Liver (tissue), 9 donors: Measurements from ENCODE around the gene GPR146. TPM values are rescaled to one million over a fixed set of nuclear protein-coding genes. Genes with fewer than 3 reads are reported as not detected.

Experiments used
- DNase-seq: peaks from one replicate; pipeline ENCODE4 v3.0.0-alpha.2; 2017; ENCODE audit warnings: low spot score
- H3K27ac ChIP-seq, 2 donors: one replicate each; pipeline ENCODE4 v1.7.0; 2013; ENCODE audit warnings: inconsistent platforms in 2 of 2, low read length in 2 of 2, control low read depth in 1 of 2, low read depth in 1 of 2, mild to moderate bottlenecking in 1 of 2
- H3K27me3 ChIP-seq, 4 donors: one replicate each; pipeline versions ENCODE4 v1.6.1 to v1.7.0; 2013; ENCODE audit warnings: low read length in 3 of 4, inconsistent platforms in 1 of 4, mild to moderate bottlenecking in 1 of 4, moderate library complexity in 1 of 4; ENCODE audit not compliant: control insufficient read depth in 4 of 4, insufficient read depth in 4 of 4
- H3K36me3 ChIP-seq, 4 donors: one replicate each; pipeline versions ENCODE4 v1.6.1 to v1.7.0; 2013; ENCODE audit warnings: low read length in 3 of 4, mild to moderate bottlenecking in 3 of 4, low read depth in 1 of 4, moderate library complexity in 1 of 4; ENCODE audit not compliant: control insufficient read depth in 4 of 4, insufficient read depth in 3 of 4
- H3K4me1 ChIP-seq, 4 donors: one replicate each; pipeline versions ENCODE4 v1.6.1 to v1.7.0; 2013; ENCODE audit warnings: low read length in 3 of 4, mild to moderate bottlenecking in 3 of 4, moderate library complexity in 1 of 4; ENCODE audit not compliant: control insufficient read depth in 4 of 4, insufficient read depth in 4 of 4
- H3K4me3 ChIP-seq, 3 donors: one replicate each; pipeline versions ENCODE4 v1.6.1 to v1.7.0; 2013; ENCODE audit warnings: low read length in 3 of 3, control low read depth in 1 of 3, low read depth in 1 of 3, mild to moderate bottlenecking in 1 of 3
- H3K9ac ChIP-seq, 2 donors: one replicate each; pipeline ENCODE4 v1.7.0; 2013; ENCODE audit warnings: low read length in 2 of 2, mild to moderate bottlenecking in 2 of 2, moderate library complexity in 2 of 2, control low read depth in 1 of 2, low read depth in 1 of 2
- H3K9me3 ChIP-seq, 4 donors: one replicate each; pipeline versions ENCODE4 v1.6.1 to v1.7.0; 2013; ENCODE audit warnings: low read length in 3 of 4; ENCODE audit not compliant: control insufficient read depth in 4 of 4
- ATF3 ChIP-seq: IDR thresholded peaks from 2 replicates; pipeline ENCODE4 v1.6.1; 2016; ENCODE audit warnings: antibody characterized with exemption
- CTCF ChIP-seq: fragments of 150-350 bp; IDR thresholded peaks from 2 replicates; pipeline ENCODE4 v1.5.1; 2017; ENCODE audit warnings: improper control_type of control experiment, low read depth, low read length; ENCODE audit not compliant: missing input control
- EGR1 ChIP-seq, 2 donors: IDR thresholded peaks; 2 replicates each; pipeline ENCODE4 v1.6.1; 2016 to 2018; ENCODE audit warnings: antibody characterized with exemption in 2 of 2, low read depth in 2 of 2
- FOXA2 ChIP-seq: IDR thresholded peaks from 2 replicates; pipeline ENCODE4 v1.6.1; 2016; ENCODE audit warnings: antibody characterized with exemption
- HNF4A ChIP-seq, 2 donors: conservative IDR thresholded peaks; 2 replicates each; pipeline ENCODE4 v1.6.1; 2016; ENCODE audit warnings: antibody characterized with exemption in 2 of 2, mild to moderate bottlenecking in 2 of 2
- HNF4G ChIP-seq: IDR thresholded peaks from 2 replicates; pipeline ENCODE4 v1.6.1; 2016; ENCODE audit warnings: antibody characterized with exemption
- RAD21 ChIP-seq, 2 donors: IDR thresholded peaks; 2 replicates each; pipeline ENCODE4 v1.6.1; 2016; ENCODE audit warnings: antibody characterized with exemption in 2 of 2, mild to moderate bottlenecking in 2 of 2
- REST ChIP-seq: IDR thresholded peaks from 2 replicates; pipeline ENCODE4 v1.6.1; 2016; ENCODE audit warnings: antibody characterized with exemption, mild to moderate bottlenecking
- RXRA ChIP-seq, 2 donors: IDR thresholded peaks; 2 replicates each; pipeline ENCODE4 v1.6.1; 2017 to 2018; ENCODE audit warnings: antibody characterized with exemption in 2 of 2, mild to moderate bottlenecking in 1 of 2
- SP1 ChIP-seq: IDR thresholded peaks from 2 replicates; pipeline ENCODE4 v1.6.1; 2018; ENCODE audit warnings: antibody characterized with exemption, mild to moderate bottlenecking
- TAF1 ChIP-seq: conservative IDR thresholded peaks from 2 replicates; pipeline ENCODE4 v1.6.1; 2016; ENCODE audit warnings: antibody characterized with exemption, mild to moderate bottlenecking
- WGBS: extraction: QIAGEN DNeasy Blood & Tissue Kit; methylation state at CpG from one replicate; pipeline ENCODE4 v1.1.7; 2013; 5-methylcytosine and 5-hydroxymethylcytosine counted together
- polyA plus RNA-seq, 2 donors: library from polyadenylated mRNA; stranded (reverse) in 1 of 2; unstranded in 1 of 2; fragments of 200-250 nt in 1 of 2; fragments of >200 nt in 1 of 2; fragmentation: Nextera tagmentation in 1 of 2; extraction: Ambion mirVana in 1 of 2; gene quantifications; one replicate each; pipeline versions ENCODE4 v1.2.1 to v1.2.3, GENCODE V29; 2013 to 2015
- total RNA-seq, 2 donors: library from RNA; depleted of rRNA; stranded (reverse); fragments of >200 nt; gene quantifications; one replicate each; pipeline ENCODE4 v1.2.3, GENCODE V29; 2014
- donor health status: healthy.
- donor health status: healthy.
- donor health status: healthy.
- donor health status: healthy.
- donor health status: healthy.

GPR146 gene
- total and polyA plus RNA-seq, 4 donors, result 15.5 to 33.5 (median 26.7) TPM

GRCh38 chr7:1056785-1057410 is 12.6 kb downstream of the GPR146 start:
- no peak overlapping the region for H3K4me3 ChIP-seq
- 95% methylated on average over 27 of the region's 27 CpGs for WGBS

More at GRCh38 chr7:1056785-1057410, 12.6 kb downstream of the GPR146 start:
- TF ChIP-seq ATF3, result no peak
- no peak for TF ChIP-seq CTCF
- TF ChIP-seq HNF4A (conservative IDR thresholded peaks at IDR 0.05), result no peak
- no peak for TF ChIP-seq SP1
- no peak for TF ChIP-seq REST
- no peak for TF ChIP-seq TAF1
- TF ChIP-seq EGR1 (IDR thresholded peaks at IDR 0.05; ENCODE audit: low read depth in 2 of 2), result no peak
- no peak for TF ChIP-seq RXRA (IDR thresholded peaks at IDR 0.05)
- no peak for TF ChIP-seq HNF4G
- no peak for TF ChIP-seq RAD21 (IDR thresholded peaks at IDR 0.05)
- no peak for TF ChIP-seq FOXA2
- Histone ChIP-seq H3K9me3 (no peaks in the 10 kb centered on the region), H3K27me3 (no peaks in the 10 kb centered on the region), H3K27ac (no peak overlapping the region), H3K36me3 (no peaks in the 10 kb centered on the region), H3K9ac (no peak overlapping the region), H3K4me1 (peaks cover 5 to 33% (median 12%) of the 10 kb centered on the region in 4 donors)
- DNase-seq, result no peak
